RPMI7951 (cell line): ENCODE results near the gene RBFOX2. TPM values are rescaled to one million over a fixed set of nuclear protein-coding genes. Genes with fewer than 3 reads are reported as not detected.
A peak's percentile ranks its signal among the peaks of the same experiment; 100 is the strongest.
"Not testable (repeated sequence)": the region's sequence is repeated elsewhere in the genome, so short reads cannot be mapped to it uniquely, and the experiment has no call there.

Source experiments
- DNase-seq: peaks from one replicate; pipeline ENCODE4 v3.0.0-alpha.2; 2012; ENCODE audit warnings: low read depth
- total RNA-seq: library from RNA; depleted of rRNA; stranded (reverse); fragments of >200 nt; shearing (Covaris generic); gene quantifications from 2 replicates; pipeline ENCODE4 v1.2.3, GENCODE V29; 2014

Gene RBFOX2
- total RNA-seq, 1 experiment from 2014 or later = 96.2 TPM

DNA sequence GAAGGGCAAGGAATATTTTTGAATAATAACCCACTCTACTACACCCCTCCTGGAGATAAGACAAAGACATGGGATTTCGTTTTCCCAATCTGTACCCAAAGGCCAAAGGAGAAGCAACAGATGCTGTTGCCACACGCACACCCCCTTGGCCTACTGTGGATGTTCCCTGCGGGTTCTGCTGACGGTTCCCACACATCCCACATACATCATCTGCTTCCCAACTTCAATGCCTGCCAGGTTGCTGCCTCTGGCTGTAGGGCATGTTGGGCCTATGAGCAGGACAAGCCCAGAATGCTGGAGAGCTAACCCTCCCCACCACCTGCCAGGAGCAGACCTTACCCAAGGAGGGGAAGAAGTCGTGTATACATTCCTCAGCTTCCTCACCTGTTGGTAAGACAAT lies 13.6 kb upstream of the RBFOX2 start:
- no peak for DNase-seq

DNA sequence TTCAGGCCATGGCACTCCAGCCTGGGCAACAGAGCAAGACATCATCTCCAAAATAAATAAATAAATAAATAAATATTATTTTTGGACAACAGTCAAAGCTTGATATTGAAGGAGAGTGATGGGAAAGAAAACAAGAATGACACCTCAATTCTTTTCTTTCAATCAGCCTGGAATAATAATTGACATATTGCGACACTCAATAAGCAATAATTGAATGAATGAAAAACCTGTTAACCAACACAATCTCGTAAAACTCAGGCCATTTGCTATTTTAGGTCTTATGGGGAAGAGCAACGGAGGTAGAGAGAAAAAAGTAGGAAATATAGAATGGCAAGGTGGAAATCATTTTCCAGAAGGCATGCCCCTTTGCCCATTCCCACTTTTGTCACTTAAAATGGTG lies 10.5 kb upstream of the RBFOX2 start:
- DNase-seq = no peak

DNA sequence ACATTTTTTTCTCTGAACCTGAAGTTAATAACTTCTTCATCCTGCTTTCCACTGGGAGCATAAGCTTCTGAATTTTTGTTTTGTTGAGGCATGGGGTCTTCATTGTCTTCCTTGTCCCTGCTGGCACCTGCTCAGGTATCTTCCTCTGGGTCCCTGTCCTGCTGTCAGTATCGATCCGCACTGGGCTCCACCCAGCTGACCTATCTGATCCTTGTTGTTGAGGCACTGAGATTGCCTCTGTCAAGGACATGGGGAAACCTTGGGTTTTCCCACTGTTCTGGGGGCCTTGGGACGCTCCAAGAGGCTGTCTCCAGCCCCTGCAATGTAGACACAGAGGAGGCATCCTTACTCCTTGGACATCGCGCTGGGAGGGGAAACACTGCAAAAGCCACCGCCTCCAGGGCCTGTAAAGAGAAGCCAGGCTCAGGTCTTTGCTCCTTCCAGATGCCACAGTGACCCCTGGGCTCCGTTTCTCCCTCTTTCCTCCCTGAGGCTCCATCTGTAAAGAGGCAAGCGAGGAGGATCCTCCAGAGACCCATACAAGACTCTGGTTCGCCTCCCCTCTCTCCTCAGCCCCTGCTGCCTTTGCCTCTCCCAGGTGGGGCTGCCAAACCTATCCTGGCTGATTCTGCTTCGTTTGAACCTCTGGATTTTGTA lies 8.6 kb upstream of the RBFOX2 start:
- DNase-seq = no peak

DNA sequence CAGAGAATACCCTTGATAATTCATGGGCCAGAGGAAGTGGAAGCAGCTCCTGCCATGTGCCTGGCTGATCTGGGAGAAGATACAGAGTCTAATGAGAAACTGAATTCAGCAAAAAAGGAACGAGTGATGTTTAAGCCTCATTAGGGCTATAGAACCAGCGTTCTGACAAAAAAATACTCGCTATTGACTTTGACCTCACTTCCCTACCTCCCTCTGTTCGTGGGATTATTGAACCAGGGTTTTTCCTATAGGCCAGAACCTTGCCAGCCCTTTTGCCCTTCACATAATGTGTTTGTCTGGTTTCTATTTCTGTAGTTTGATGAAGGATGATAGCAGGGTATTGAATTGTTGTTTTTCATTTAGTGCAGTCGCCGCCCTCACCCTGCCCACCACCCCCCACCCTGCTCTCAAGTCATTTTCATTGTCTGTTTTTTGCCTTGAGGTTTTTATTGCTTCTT lies 7.6 kb upstream of the RBFOX2 start:
- DNase-seq = no peak

DNA sequence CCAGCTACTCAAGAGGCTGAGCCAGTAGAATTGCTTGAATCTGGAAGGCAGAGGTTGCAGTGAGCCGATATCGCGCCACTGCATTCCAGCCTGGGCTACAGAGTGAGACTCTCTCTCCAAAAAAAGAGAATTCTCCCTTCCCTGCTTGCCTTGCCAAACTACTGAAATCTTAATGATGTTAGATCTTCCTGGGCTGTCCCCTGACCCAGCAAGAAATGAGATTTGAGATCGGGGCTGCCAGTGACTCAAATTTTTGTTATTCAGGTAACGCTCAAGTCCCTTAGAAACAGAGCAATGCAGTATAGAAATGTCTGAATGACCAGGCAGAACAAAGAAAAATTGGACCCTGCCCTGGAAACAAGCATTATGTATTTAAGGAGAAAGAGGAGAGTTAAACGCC lies 4.0 kb upstream of the RBFOX2 start:
- DNase-seq = no peak

DNA sequence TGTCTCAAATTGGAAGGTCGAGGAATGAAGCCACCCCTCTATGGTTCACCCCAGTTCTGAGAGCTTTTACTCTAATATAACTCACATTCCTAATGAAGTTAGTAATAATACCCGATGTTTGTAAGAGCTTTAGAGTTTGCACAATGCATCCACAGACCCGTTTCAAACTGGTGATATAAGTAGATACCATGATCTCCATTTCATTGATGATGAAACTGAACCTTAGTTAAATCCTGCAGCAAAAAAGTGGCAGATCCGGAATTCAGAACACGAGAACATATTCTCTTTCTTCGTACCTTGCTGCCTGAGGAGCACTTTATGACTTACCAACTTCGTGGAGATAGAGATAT lies 757 bp upstream of the RBFOX2 start:
- DNase-seq = no peak

DNA sequence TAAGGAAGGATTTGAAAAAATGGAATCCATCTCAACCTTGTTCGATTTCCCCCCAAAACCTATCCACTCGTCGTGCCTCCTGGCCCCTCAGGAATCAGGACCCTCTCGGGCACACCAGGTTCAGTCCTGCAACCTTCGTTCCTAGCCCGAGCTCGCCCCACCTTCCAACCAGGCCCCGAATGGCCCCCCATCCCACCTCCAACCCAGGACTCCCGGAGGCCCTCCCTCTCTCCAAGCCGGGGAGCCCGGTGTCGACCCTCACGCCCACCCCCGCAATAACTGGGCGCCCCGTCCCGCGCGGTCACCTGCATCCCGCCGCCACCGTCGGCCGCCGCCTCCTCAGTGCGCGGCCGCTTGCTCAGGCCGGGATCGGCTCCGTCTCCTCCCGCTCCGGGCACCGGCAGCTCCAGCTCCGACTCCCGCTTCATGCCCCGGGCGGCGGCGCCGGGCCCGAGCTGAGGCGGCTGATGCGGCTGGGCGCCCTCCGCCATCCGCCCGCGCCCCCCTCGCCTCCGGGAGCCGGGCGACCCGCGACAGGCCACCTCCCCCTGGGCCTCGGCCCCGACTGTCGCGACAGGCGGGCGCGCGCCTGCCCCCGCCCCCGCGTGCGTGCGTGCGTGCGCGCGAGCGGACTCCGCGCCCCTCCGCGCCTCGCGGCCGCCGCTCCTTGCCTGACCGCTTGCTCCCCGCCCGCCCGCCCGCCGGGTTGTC lies 534 bp downstream of the RBFOX2 start:
- no peak for DNase-seq

DNA sequence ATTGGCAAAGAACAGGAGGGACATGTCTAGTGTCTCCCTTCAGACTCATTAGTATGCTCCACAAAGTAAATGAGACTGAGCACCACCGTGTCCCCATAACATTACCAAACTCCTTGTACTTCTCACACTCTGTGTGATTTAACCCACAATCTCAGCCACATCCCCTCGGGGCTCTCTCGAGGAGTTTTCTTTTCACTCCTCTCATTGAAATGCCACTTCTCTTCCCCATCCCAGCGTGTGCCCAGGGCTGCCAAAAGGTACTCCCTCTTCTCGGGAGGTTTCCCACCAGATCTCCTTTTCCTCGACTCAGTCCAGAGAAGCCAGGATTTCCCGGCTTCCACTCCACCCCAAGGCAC lies 1.1 kb downstream of the RBFOX2 start:
- peak; percentile 36 for DNase-seq

DNA sequence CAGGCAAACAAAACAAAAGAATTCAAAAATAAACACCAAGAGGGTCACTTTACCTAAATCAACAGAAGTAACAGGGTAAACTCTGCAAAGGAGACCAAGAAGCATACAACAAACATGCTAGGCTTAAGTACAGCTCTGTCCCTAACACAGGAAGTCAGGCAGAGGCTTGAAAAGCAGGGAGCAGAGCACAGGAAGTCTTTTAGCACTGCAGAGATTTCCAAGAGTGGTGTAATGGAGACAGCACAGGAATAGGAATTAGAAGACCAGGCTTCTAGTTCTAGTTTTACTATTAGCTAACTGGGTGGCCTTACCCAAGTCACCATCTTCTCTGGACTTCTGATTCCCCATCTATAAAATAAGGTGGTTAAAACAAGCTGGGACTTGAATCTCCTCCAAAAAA lies 1.9 kb downstream of the RBFOX2 start:
- DNase-seq = peak; percentile 37

DNA sequence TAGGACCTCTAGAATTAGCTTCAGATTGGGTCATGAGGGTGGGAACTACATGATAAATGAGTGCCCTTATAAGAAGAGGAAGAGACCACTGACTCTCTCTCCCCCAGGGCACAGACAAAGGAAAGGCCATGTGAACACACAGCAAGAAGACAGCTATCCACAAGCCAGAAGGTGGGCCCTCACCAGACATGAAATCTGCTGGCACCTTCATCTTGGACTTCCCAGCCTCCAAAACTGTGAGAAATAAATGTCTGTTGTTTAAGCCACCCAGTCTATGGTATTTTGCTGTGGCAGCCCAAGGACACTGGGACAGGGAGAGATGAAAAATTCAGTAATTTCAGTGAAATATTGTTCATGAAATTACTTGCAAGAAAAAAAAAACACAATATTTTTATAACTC lies 5.9 kb downstream of the RBFOX2 start:
- no peak for DNase-seq

DNA sequence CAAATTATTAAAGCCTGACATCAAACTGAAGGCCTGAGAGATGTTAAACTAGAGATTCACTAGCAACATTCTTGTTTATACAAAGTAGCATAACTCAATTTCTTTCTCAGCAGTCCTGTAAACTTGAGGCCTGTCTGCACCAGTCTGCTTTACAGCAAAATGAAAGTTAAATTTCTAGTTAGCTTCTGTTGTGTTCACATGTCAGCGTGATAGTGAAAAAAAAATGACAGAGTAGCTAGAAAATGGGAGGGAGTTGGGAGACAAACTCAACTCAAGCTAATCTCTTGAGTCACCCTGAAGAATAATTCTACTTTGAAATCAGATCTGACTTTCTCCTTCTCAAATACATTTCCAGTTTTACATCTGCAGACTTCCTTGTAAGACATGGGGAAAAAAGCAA lies 6.5 kb downstream of the RBFOX2 start:
- peak; percentile 9 for DNase-seq

DNA sequence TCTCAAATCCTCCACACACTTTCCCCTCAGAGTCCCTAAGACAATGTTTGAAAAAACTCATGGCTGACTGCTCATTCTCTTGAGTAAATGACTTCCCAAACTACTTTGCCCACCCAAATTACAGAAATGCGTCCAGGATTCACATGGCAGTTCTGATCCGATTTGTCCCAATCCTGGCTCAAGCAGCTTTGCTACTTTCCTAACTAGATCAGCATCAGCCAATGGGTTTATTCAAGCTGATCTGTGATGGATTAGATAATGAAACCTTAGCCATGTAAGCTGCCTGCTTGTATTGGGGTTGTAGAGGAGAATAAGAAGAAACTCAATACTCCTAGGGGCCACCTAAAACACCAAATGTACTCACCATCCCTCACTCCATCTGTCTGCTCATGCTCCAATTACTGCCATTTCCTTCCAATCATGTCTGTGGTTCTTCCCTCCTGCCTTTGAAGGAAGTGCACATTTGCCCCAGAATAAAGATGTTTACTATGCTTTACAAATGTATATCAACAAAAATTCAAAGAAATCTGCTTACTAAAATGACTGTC lies 6.9 kb downstream of the RBFOX2 start:
- DNase-seq = no peak

DNA sequence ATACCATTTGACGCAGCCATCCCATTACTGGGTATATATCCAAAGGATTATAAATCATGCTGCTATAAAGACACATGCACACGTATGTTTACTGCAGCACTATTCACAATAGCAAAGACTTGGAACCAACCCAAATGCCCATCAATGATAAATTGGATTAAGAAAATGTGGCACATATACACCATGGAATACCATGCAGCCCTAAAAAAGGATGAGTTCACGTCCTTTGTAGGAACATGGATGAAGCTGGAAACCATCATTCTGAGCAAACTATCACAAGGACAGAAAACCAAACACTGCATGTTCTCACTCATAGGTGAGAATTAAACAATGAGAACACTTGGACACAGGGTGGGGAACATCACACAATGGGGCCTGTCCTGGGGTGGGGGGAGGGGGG lies 7.8 kb downstream of the RBFOX2 start:
- DNase-seq = not testable (repeated sequence)

DNA sequence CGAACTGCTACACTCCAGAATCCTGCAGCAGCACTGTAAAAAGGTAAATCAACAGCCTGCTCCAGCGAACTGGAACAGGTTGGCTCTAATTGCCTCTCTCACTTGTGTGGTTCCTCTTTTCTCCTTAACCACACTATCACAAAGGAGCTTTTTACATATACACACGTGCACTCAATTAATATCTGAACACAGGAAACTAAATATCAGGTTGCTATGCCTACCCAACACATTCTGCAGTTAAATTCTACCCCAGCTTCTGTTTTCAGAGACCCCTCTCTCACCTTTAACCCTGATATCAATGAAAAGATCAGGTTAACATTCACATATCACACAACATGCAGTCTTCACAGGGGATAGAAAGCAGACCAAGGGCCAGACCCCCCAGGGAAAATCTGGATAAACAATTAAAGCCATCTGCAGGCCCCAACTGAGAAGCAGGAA lies 11.0 kb downstream of the RBFOX2 start:
- no peak for DNase-seq

DNA sequence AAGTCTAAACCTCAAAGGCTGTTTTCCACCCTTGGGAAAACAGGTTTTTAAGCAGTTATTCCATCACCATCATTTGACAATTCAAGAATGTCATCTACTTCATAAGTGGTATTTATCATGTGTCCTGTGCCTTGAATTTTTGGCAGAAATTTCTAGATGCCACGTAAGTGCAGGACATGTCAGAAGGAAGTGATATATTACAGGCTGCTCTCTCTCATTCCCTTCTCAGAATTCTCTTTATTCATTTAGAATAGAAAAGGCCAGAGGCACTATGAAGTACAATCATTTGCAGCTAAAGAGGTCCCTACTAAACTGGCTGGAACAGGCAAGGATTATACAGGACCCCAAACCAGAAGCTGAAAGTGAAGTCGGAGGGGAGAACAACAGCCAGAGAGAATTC lies 11.9 kb downstream of the RBFOX2 start:
- DNase-seq = no peak

DNA sequence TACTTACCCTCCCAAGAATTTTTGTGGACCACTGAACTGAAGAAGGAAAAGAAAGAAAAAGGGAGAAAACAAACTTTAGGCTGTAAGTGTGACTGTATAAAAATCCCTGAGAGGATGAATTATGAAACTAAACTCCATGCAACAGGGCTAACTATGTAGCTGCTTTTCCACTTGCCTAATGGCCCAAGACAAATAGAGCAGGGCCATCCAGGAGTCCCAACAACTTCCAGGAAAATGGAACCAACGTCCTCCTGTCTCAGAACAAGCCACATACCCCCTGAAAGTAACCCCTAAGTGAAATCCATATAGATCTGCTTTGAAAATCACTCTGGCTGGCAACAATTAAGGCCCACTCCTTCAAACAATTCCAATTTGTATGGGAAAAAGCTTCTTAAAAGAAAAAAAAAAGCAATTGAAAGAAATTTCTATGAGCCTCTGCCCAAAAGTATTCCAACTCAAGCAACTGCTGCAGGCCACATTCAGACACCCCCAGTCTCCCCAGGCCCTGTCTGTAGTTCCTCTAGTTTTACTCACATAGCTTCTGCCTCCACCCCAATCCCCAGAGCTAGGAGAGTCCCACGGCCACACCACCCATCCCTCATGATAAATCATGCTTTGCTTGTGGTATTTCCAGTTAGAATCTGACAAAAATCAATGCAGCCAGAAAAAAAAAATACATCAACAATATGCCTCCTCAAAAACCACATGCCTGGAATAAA lies 12.7 kb downstream of the RBFOX2 start:
- DNase-seq = no peak

DNA sequence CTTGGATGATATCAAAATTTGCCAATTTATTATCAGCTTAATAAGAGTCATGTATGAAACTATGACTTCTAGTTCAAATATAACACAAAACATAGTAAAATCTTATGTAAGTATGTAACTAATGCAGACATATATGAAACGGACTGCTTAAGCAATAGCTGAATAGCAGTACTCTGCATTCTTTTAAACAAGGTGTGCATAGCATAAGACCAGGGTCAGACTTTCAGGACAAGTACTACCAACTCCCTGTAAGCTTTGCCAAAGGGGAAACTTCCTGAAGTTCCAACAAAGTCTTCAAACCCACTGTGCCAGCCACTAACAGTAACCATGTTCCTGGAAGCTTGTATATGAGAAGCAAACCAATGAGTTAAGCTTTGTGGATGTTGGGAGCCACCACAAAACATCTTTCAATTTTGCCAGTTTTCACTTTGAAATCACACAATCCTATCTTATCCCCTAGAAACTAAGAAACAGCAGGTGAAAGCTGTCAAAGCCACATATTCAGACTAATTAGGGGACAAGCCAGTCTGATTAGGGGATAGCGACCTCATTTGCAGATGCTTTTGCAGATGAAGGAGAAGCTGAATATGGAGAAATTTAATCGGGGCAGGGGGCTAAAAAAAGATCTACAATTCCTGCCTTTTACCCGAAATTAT lies 13.3 kb downstream of the RBFOX2 start:
- no peak for DNase-seq

DNA sequence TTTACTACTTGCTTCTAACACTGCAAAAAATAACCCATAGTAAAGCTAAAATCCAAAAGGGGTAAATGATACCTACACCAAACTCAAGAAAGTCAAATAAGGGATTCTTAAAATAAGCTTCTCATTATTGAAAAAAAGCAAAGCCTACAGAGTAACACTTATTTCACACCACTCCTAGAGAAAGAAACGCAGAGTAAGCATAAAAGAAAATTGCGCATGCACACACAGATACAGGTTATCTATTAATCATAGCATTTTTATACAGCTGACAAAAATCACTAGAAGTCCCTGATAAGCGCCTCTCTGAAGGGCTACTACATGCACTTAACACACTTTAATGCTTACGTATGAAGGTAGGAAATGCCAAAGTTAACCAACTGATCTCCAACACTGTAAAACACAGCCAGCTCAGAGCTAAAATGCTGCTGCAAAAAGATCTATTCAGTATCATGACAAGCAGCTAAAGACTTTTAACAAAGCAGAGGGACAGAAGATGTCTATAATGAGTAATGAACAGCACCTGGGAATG lies 14.0 kb downstream of the RBFOX2 start:
- no peak for DNase-seq

DNA sequence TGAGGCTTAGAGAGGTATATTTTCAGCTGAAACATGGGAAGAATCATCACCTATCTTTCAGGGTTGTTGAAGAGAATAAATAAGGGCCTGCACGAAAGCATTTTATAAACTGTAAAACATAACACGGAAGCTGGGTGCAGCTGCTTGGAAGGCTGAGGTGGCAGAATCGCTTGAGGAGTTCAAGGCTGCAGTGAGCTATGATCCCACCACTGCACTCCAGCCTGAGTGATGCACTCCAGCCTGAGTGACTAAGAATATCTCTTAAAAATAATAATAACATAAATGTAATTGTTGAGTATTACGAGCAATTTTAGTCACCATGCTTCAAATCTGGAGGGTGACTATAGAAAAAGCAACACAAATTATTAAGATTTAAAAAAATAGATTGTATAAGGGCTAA lies 16.3 kb downstream of the RBFOX2 start:
- DNase-seq = no peak

DNA sequence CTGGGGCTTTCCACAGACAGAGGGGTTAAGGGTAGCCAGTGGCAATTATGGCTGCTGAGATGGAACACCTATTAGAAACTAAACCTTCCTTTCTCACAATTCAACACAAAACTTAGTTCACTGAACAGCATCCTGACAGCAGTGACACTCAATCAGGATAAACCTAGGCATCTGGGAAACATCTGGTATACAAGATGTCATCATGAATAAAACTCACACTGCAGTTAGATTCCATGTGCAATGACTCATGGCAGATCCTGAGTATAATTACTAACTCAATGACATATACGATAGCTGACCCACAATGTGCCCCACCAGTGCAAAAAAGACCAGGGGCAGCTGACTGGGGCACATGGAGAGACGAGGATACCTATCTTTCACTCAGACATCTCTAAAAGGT lies 17.7 kb downstream of the RBFOX2 start:
- peak; percentile 88 for DNase-seq

DNA sequence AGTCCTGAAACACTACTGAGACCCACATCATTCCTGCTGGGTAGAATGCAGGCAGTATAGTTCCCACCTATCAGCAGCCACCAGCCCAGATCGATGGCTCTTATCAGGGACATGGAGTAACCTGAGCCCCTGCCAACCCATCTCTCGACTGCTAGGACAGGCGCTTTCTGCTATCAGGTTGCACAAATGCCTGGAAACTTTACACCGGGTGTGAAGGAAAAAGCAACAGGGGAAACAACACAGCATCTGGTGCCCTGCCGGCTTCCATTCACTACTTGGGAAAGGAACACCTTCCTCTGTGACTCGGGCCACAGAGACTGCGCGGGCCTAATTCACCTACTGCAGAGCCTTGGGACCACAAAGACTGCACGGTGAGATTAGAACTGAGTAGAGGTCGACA lies 18.5 kb downstream of the RBFOX2 start:
- no peak for DNase-seq

DNA sequence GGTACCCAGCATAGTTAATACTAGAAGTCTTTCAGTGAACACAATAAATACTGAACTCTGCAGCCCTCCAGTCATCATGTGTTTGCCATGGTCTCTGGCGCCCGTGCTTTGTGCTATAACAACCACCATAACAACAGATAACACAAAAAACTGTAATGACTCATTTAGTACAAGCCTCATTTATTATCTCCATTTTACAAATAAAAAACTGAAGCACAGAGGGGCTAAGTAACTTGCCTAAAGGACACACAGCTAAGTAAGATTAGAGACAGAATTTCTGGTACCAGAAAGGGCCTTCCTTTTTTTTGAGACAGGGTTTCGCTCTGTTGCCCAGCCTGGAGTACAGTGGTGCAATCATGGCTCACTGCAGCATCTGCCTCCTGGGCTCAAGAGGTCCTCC lies 19.5 kb downstream of the RBFOX2 start:
- peak; percentile 74 for DNase-seq
